ENCODE data around the gene PNPLA5.

Gene PNPLA5

GRCh38 chr22:43838161-43838560 is 53.7 kb downstream of the PNPLA5 start:
- no peak for DNase-seq (ENCODE audit: low read depth, low spot score)
- no peak for TF ChIP-seq CTCF (IDR thresholded peaks at IDR 0.05; ENCODE audit: low read depth, low read length)
- H3K4me3 ChIP-seq (ENCODE audit: low read depth, low read length): no peak overlapping the region
- in situ Hi-C loops (cut with HindIII; ENCODE audit: low sequenced_read_pairs): no loop called here

- in situ Hi-C loops (cut with HindIII; ENCODE audit: low sequenced_read_pairs): no loop called here
Measured at GRCh38 chr22:43837666-43838065, 54.1 kb downstream of the PNPLA5 start.

GRCh38 chr22:43835736-43836135 is 56.1 kb downstream of the PNPLA5 start:
- no peak for TF ChIP-seq CTCF (IDR thresholded peaks at IDR 0.05; ENCODE audit: low read depth, low read length)
- DNase-seq (ENCODE audit: low read depth, low spot score): no peak
- no peak overlapping the region for H3K4me3 ChIP-seq (ENCODE audit: low read depth, low read length)
- in situ Hi-C loops (cut with HindIII; ENCODE audit: low sequenced_read_pairs): no loop called here

More at GRCh38 chr22:43837666-43838065, 54.1 kb downstream of the PNPLA5 start:
- no peak for TF ChIP-seq CTCF (IDR thresholded peaks at IDR 0.05; ENCODE audit: low read depth, low read length)
- DNase-seq (ENCODE audit: low read depth, low spot score): peak; percentile 20
- H3K4me3 ChIP-seq (ENCODE audit: low read depth, low read length): no peak overlapping the region

GRCh38 chr22:43835166-43835565 is 56.6 kb downstream of the PNPLA5 start:
- no peak for TF ChIP-seq CTCF (IDR thresholded peaks at IDR 0.05; ENCODE audit: low read depth, low read length)
- no peak overlapping the region for H3K4me3 ChIP-seq (ENCODE audit: low read depth, low read length)
- in situ Hi-C loops (cut with HindIII; ENCODE audit: low sequenced_read_pairs): no loop called here
- DNase-seq (ENCODE audit: low read depth, low spot score): no peak

GRCh38 chr22:43833286-43834240 is 58.2 kb downstream of the PNPLA5 start:
- DNase-seq (ENCODE audit: low read depth, low spot score): no peak
- TF ChIP-seq CTCF (IDR thresholded peaks at IDR 0.05; ENCODE audit: low read depth, low read length): no peak
- in situ Hi-C loops (cut with HindIII; ENCODE audit: low sequenced_read_pairs): no loop called here
- H3K4me3 ChIP-seq (ENCODE audit: low read depth, low read length): no peak overlapping the region

GRCh38 chr22:43832393-43833265 is 59.2 kb downstream of the PNPLA5 start:
- no peak for TF ChIP-seq CTCF (IDR thresholded peaks at IDR 0.05; ENCODE audit: low read depth, low read length)
- no peak overlapping the region for H3K4me3 ChIP-seq (ENCODE audit: low read depth, low read length)
- no peak for DNase-seq (ENCODE audit: low read depth, low spot score)
- in situ Hi-C loops (cut with HindIII; ENCODE audit: low sequenced_read_pairs): no loop called here

Measured in astrocyte of the spinal cord (primary cell).